ENCODE data around the gene PIWIL4. TPM values are rescaled to one million over a fixed set of nuclear protein-coding genes. Genes with fewer than 3 reads are reported as not detected.

PIWIL4 gene
- total and polyA plus RNA-seq, 9 of the 15 experiments (the other 6 are each of a cell fraction or from before 2014, with no cell fraction given), result 6.3 to 17.0 (median 10.8) TPM

DNA sequence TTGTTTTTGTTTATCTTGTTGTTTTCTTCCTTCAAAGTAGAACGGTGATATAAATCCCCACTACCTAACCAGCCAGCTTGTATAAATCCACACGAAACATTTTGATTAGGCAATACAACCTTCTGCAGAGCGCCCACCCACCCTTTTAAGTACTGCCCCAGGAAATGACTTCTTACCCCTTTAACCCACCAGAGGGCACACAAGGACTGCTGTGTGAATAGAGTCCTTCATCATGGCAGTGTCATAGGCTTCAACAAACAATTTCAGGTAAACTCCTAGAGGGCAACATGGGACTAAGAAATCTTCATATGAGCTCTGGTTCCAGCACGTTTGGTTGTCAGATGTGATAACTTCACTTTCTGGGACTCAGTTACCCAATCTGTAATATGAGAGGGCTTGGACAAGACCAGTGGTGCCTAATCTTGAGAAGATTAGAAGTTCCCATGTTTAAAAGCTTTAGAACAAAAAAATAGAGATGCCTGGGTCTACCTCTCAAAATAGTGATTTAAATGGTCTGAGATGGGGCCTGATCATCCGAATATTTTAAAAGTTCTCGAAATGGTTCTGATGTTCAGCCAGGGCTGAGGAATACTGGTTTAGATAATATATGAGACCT, 56.1 kb downstream of the PIWIL4 start (continued):
- no peak for TF ChIP-seq HINFP (tag; conservative IDR thresholded peaks at IDR 0.05; ENCODE audit: low read depth)
- TF ChIP-seq CC2D1A (IDR thresholded peaks at IDR 0.05), result peak; percentile 81
- 0 out of 4 replicates have a peak, but pooled peaks of 1 of the 2 experiments have one; percentile 21 for TF ChIP-seq MNT (conservative IDR thresholded peaks at IDR 0.05)
- TF ChIP-seq CTCF (IDR thresholded peaks at IDR 0.05 in 2 of 3, conservative IDR thresholded peaks at IDR 0.05 in 1 of 3; ENCODE audit: insufficient read depth in 2 of 3, low read depth in 1 of 3, low read length in 3 of 3), result peak; percentile 67 to 94 (median 93)
- TF ChIP-seq STAG1 (CRISPR knock-in tag; IDR thresholded peaks at IDR 0.05; ENCODE audit: borderline replicate concordance), result peak; percentile 76; the same call in 1 of the 2 replicates
- 0 out of 2 replicates have a peak, but pooled peaks have one; percentile 45 for TF ChIP-seq KLF16 (IDR thresholded peaks at IDR 0.05)
- 0 out of 4 replicates have a peak, but pooled peaks of 1 of the 2 experiments have one; percentile 13 for TF ChIP-seq RCOR1 (IDR thresholded peaks at IDR 0.05; ENCODE audit: borderline replicate concordance in 1 of 2, low read depth in 2 of 2, low read length in 2 of 2)
- peak; percentile 55 for TF ChIP-seq CEBPB (tag; IDR thresholded peaks at IDR 0.05)
- no peak for TF ChIP-seq POLR2G (IDR thresholded peaks at IDR 0.05; ENCODE audit: low read depth, low read length)
- peak; percentile 54; the same call in 1 of the 2 replicates for TF ChIP-seq JUND (IDR thresholded peaks at IDR 0.05; ENCODE audit: borderline replicate concordance, low read depth, low read length)
- TF ChIP-seq JUND (tag; IDR thresholded peaks at IDR 0.05; ENCODE audit: borderline replicate concordance, low read depth, low read length), result no peak; the same call in 2 of the 3 replicates
- TF ChIP-seq, protein P1, sequence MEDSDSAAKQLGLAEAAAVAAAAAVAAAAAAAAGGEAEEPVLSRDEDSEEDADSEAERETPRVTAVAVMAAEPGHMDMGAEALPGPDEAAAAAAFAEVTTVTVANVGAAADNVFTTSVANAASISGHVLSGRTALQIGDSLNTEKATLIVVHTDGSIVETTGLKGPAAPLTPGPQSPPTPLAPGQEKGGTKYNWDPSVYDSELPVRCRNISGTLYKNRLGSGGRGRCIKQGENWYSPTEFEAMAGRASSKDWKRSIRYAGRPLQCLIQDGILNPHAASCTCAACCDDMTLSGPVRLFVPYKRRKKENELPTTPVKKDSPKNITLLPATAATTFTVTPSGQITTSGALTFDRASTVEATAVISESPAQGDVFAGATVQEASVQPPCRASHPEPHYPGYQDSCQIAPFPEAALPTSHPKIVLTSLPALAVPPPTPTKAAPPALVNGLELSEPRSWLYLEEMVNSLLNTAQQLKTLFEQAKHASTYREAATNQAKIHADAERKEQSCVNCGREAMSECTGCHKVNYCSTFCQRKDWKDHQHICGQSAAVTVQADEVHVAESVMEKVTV (CRISPR knock-in tag; IDR thresholded peaks at IDR 0.05), result peak; percentile 96
- no peak for TF ChIP-seq KDM5B (IDR thresholded peaks at IDR 0.05; ENCODE audit: insufficient replicate concordance, low read depth, low read length)
- TF ChIP-seq ESRRA (IDR thresholded peaks at IDR 0.05; ENCODE audit: borderline replicate concordance, low read depth), result no peak
- peak; percentile 98 to 100 for TF ChIP-seq RAD21 (CRISPR knock-in tag; conservative IDR thresholded peaks at IDR 0.05 in 1 of 2, IDR thresholded peaks at IDR 0.05 in 1 of 2)
